Measurements from ENCODE around the gene NRCAM. TPM values are rescaled to one million over a fixed set of nuclear protein-coding genes. Genes with fewer than 3 reads are reported as not detected.

NRCAM gene
- total RNA-seq, 1 donor from 2014 or later: 0.14 TPM

DNA sequence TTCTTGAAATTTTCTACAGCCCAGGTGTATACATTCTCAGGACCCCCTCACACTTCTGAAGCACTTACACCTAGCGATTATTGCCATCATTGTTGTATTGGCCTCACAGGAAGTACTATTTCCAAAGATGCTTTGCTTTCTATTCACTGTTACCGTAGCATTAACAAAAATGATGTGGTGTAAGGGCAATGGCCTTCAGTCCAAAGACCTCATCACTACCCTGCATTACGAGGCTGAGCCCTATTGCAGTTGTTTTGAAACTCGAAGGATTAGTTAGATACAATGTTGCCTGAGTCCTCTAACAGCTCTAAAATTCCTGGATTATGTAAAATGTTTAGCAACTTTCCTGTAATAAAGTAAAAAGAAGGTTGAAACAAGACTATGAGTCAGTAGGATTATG, 2.9 kb downstream of the NRCAM start:
- no peak for DNase-seq
- Histone ChIP-seq H3K36me3 (no peaks in the 10 kb centered on the region), H3K27ac (replicated peaks) (no peak overlapping the region), H3K9me3 (replicated peaks) (no peaks in the 10 kb centered on the region), H3K4me1 (peaks cover 26% of the 10 kb centered on the region), H3K4me3 (no peak overlapping the region), H3K27me3 (ENCODE audit: low read depth) (peaks cover 91% of the 10 kb centered on the region)
- intact Hi-C loops (cut with micrococcal nuclease): no loop called here
- TF ChIP-seq, protein P1, sequence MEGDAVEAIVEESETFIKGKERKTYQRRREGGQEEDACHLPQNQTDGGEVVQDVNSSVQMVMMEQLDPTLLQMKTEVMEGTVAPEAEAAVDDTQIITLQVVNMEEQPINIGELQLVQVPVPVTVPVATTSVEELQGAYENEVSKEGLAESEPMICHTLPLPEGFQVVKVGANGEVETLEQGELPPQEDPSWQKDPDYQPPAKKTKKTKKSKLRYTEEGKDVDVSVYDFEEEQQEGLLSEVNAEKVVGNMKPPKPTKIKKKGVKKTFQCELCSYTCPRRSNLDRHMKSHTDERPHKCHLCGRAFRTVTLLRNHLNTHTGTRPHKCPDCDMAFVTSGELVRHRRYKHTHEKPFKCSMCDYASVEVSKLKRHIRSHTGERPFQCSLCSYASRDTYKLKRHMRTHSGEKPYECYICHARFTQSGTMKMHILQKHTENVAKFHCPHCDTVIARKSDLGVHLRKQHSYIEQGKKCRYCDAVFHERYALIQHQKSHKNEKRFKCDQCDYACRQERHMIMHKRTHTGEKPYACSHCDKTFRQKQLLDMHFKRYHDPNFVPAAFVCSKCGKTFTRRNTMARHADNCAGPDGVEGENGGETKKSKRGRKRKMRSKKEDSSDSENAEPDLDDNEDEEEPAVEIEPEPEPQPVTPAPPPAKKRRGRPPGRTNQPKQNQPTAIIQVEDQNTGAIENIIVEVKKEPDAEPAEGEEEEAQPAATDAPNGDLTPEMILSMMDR (IDR thresholded peaks at IDR 0.05; ENCODE audit: borderline replicate concordance): no peak

DNA sequence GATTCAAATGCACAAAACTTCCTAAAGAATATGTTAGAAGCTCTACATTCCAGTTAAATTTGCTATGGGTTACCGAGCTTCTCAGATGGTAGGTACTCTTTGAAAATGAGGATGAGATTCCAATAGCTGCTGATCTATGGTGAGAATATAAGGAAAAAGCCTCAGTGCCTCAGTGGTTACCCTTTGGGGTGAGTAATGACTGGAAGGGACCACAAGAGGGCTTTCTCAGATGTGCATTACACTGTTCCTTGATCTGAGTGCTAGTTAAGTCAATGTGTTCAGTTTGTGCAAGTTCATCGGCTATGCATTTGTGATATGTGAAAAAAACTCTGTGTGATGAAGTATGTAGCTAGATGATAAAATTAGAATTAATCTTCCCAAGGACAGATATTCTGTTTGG, 3.5 kb downstream of the NRCAM start:
- peaks cover 88% of the 10 kb centered on the region for H3K27me3 ChIP-seq (ENCODE audit: low read depth)
- no peak overlapping the region for H3K4me3 ChIP-seq
- no peak for DNase-seq
- no peak overlapping the region for H3K27ac ChIP-seq (replicated peaks)
- TF ChIP-seq, protein P1 (IDR thresholded peaks at IDR 0.05; ENCODE audit: borderline replicate concordance): peak; percentile 54
- intact Hi-C loops (cut with micrococcal nuclease): no loop called here
- no peaks in the 10 kb centered on the region for H3K36me3 ChIP-seq
- no peaks in the 10 kb centered on the region for H3K9me3 ChIP-seq (replicated peaks)
- peaks cover 26% of the 10 kb centered on the region for H3K4me1 ChIP-seq

DNA sequence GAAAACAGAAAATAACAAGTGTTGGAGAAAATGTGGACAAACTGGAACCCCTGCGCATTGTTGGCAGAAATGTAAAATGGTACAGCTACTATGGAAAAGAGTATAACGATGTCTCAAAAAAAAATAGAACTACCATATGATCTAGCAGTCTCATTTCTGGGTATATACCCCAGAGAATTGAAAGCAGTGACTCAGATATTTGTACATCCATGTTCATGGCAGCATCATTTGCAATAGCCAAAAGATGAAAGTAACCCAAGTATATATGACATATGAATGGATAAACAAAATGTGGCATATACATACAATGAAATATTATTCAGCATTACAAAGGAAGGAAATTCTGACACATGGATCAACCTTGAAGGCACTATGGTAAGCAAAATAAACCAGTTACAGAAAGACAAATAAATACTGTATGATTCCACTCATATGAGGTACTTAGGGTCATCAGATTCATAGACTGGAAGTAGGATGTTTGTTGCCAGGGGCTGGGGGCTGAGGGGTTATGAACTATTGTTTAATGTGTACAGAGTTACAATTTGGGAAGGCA, 4.9 kb downstream of the NRCAM start:
- H3K4me3 ChIP-seq: no peak overlapping the region
- H3K4me1 ChIP-seq: peaks cover 17% of the 10 kb centered on the region
- TF ChIP-seq, protein P1 (IDR thresholded peaks at IDR 0.05; ENCODE audit: borderline replicate concordance): no peak
- H3K27me3 ChIP-seq (ENCODE audit: low read depth): peaks cover 82% of the 10 kb centered on the region
- no peaks in the 10 kb centered on the region for H3K9me3 ChIP-seq (replicated peaks)
- intact Hi-C loops (cut with micrococcal nuclease): no loop called here
- DNase-seq: no peak
- no peak overlapping the region for H3K27ac ChIP-seq (replicated peaks)
- H3K36me3 ChIP-seq: no peaks in the 10 kb centered on the region

DNA sequence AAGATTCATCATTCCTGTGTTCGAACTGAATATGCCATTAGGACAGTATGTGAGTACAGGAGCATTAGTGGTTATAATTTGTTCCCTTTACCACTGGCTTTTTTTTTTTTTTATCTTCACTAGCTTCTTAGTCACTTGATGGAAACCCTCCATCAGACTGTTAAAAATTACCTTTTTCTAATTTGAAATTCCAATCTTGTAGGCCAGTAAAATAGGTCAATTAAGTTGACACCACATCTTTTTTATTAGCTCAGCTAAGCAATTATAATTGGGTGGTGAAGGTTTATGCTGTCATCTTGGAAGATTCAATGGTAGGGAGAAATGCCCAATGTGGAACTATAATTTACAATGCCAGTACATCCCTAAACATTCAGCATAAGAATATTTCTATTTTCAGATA, 6.1 kb downstream of the NRCAM start:
- Histone ChIP-seq H3K4me3 (no peak overlapping the region), H3K4me1 (peaks cover 7% of the 10 kb centered on the region), H3K36me3 (no peaks in the 10 kb centered on the region), H3K27me3 (ENCODE audit: low read depth) (peaks cover 70% of the 10 kb centered on the region), H3K9me3 (replicated peaks) (no peaks in the 10 kb centered on the region), H3K27ac (replicated peaks) (no peak overlapping the region)
- DNase-seq: no peak
- TF ChIP-seq, protein P1 (IDR thresholded peaks at IDR 0.05; ENCODE audit: borderline replicate concordance): no peak
- intact Hi-C loops (cut with micrococcal nuclease): no loop called here

DNA sequence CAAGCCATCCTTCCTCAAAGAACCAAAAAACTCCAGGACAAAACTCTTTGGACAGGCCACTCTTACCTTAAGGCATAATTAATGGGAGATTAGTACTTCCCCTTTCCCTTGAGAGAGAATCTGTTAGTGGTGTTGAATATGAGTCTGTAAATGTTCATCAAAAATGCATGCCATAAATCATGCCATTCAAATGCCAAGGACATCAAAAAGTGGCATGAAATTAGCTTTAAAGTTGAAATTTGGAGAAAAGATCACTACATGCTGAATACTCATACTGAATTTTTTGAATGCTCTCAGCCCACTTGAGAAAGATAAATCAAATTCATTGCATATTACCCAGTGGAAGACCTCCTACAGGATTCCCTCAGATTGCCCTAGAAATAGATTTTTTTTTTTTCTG, 6.7 kb downstream of the NRCAM start:
- no peak overlapping the region for H3K4me3 ChIP-seq
- intact Hi-C loops (cut with micrococcal nuclease): no loop called here
- H3K27ac ChIP-seq (replicated peaks): no peak overlapping the region
- DNase-seq: no peak
- H3K36me3 ChIP-seq: no peaks in the 10 kb centered on the region
- H3K4me1 ChIP-seq: peaks cover 1% of the 10 kb centered on the region
- no peaks in the 10 kb centered on the region for H3K9me3 ChIP-seq (replicated peaks)
- peaks cover 64% of the 10 kb centered on the region for H3K27me3 ChIP-seq (ENCODE audit: low read depth)
- TF ChIP-seq, protein P1 (IDR thresholded peaks at IDR 0.05; ENCODE audit: borderline replicate concordance): no peak
